EH (cell line): Measurements from ENCODE around the gene PTPRN2.

Source experiments
- DNase-seq: peaks from one replicate; pipeline ENCODE4 v3.0.0-alpha.2; 2015; ENCODE audit warnings: low read depth

Gene PTPRN2

GRCh38 chr7:157816086-157816485, 771.5 kb downstream of the PTPRN2 start:
- DNase-seq: no peak

GRCh38 chr7:157815706-157816022, 772.0 kb downstream of the PTPRN2 start:
- no peak for DNase-seq

GRCh38 chr7:157814931-157815705, 772.5 kb downstream of the PTPRN2 start:
- DNase-seq: no peak

- no peak for DNase-seq
These were observed 773.6 kb downstream of the PTPRN2 start for GRCh38 chr7:157813741-157814661.

GRCh38 chr7:157813053-157813452, 774.6 kb downstream of the PTPRN2 start:
- no peak for DNase-seq

- DNase-seq: no peak
These were observed 775.7 kb downstream of the PTPRN2 start for GRCh38 chr7:157811946-157812345.

- DNase-seq: no peak
These were observed 777.5 kb downstream of the PTPRN2 start for GRCh38 chr7:157809863-157810851.

- no peak for DNase-seq
These were observed 778.3 kb downstream of the PTPRN2 start for GRCh38 chr7:157809154-157809862.

GRCh38 chr7:157808042-157808441, 779.6 kb downstream of the PTPRN2 start:
- DNase-seq: no peak

GRCh38 chr7:157807510-157807909, 780.1 kb downstream of the PTPRN2 start:
- no peak for DNase-seq

- no peak for DNase-seq
These were observed 780.9 kb downstream of the PTPRN2 start for GRCh38 chr7:157806711-157807110.

- no peak for DNase-seq
These were observed 781.9 kb downstream of the PTPRN2 start for GRCh38 chr7:157805713-157806112.

- no peak for DNase-seq
These were observed 783.7 kb downstream of the PTPRN2 start for GRCh38 chr7:157803906-157804305.

- no peak for DNase-seq
These were observed 785.5 kb downstream of the PTPRN2 start for GRCh38 chr7:157801971-157802675.

- DNase-seq: no peak
These were observed 786.5 kb downstream of the PTPRN2 start for GRCh38 chr7:157801113-157801512.

GRCh38 chr7:157800281-157800680, 787.3 kb downstream of the PTPRN2 start:
- DNase-seq: no peak

- no peak for DNase-seq
These were observed 788.4 kb downstream of the PTPRN2 start for GRCh38 chr7:157799076-157799685.

GRCh38 chr7:157797361-157797760, 790.3 kb downstream of the PTPRN2 start:
- no peak for DNase-seq

- no peak for DNase-seq
These were observed 790.8 kb downstream of the PTPRN2 start for GRCh38 chr7:157796846-157797245.

GRCh38 chr7:157795643-157796042, 792.0 kb downstream of the PTPRN2 start:
- DNase-seq: no peak
